GM18909 (cell line): Measurements from ENCODE around the gene MOGAT2.
"Not testable (repeated sequence)": the region's sequence is repeated elsewhere in the genome, so short reads cannot be mapped to it uniquely, and the experiment has no call there.

Experiments used
- ATAC-seq: cut with Tn5 transposase; IDR thresholded peaks from one replicate; pipeline ENCODE4 v1.9.1; 2021; ENCODE audit warnings: mild to moderate bottlenecking; ENCODE audit not compliant: unreplicated experiment, poor library complexity

MOGAT2 gene

DNA sequence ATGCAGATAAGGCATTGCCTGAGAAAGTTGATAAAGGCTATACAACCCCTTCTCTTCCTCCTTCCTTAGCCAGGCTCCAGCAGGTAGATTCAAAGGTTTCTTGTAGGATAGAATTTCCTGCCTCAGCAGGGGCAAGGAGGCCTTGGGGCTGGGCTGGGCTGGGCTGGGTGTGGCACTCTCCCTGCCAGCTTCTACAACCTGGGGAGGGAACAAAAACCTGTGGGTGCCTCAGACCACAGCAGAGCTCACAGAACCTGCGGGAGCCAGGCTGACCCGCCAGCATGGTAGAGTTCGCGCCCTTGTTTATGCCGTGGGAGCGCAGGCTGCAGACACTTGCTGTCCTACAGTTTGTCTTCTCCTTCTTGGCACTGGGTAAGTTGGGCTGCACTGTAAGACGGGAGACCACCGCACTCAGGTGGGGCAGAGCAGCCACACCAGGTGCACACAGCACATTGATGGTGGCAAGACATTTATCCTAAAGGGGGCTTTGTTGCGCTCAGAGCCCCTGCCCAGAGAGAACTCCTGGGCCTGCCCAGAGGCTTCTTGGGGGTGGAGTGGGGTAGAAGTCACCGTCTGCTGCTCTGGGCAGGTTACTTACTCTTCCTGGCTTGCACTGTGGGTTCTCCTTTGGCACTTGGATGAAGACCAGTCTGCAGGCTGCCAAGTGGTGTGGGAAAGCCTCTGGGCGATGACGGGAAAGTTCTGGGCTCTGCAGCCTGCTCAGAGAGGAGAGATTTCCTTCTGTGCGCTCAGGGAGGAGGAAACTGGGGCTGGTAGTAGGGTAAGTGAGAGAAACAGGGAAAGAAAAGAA lies at the start of gene MOGAT2:
Gene MOGAT2 (plus strand): TSS at position 231 of the 811 bp plus-strand sequence. CDS start 51 bp downstream, at position 282.
- no peak for ATAC-seq

DNA sequence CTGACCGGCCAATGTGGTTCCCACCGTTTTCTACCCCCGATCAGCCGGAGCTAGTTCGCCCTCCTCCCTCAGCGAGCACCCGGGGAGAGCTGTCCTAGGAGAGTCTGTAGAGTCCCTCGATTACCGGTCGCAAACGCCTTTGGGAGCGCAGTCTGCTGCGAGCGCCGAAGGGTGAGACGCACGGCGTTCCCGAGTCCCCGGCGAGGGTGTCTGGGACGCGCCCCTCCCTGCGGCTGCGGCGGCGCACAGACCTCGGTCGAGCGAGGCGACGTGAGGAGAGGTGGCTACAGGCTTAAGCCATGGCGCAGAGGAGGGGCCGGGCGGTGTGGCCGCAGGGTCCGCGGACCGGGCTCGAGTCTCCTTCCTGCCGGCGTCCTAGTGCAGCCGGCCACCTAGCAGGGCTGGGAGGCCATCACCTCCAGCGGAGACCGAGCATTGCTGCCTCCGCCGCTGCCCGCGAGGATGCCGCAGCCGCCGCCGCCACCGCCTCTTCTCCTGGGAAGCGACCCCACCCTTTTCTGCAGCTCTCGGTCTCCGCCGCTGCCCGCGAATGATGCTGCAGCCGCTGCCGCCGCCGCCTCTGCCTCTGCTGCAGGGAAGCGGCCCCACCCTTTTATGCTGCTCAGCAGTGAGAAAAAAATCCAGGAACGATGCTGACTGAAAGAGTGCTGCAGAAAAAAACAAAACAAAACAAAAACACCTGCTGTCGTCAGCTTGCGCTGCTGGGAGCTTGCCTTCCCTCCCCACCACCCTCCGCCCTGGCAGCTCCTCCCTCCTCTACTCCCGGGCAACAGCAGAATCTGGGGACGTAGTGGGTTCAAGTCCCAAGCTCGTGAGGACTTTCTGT lies 49.0 kb upstream of the MOGAT2 start, which contains the start of gene MAP6:
Gene MAP6 (minus strand): TSS at position 588 of the 847 bp plus-strand sequence. CDS start 669 bp downstream, outside the sequence.
- ATAC-seq: no peak

DNA sequence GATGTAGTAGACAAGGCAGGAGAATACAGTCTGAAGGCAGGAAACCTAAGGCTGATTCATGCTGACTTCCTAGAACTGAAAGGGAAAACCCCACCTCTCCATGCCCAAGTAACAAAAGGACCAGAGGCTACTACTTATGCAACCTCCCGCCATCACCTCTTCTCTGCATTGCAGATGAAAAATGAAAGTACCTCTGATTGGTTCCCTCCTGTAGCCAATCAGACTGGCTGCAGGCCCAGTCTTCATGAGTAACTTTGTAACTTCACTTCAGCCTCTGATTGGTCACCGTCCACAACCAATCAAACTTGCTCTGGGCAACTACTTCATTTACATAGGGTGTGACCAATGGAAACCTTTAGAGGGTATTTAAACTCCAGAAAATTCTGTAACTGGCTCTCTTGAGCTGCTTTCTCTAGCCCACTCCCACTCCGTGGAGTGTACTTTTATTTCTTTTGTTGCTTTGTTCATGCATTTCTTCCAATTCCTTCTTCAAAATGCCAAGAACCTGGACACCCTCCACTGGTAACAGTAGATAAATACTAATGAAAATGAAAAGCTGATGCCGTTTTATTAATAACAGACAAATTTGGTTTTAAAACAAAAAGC lies 43.6 kb upstream of the MOGAT2 start:
- ATAC-seq: no peak

DNA sequence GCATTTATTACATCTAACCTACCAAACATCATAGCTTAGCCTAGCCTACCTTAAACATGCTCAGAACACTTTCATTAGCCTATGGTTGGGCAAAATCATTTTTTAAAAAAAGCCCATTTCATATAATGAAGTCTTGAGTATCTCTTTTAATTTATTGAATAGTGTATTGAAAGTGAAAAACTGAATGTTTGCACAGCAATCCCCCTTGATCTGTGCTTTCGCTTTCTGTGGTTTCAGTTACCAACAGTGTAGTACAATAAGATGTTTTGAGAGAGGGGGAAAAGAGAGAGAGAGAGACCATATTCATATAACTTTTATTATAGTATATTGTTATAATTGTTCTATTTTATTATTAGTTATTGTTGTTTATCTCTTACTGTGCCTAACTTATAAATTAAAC lies 40.4 kb upstream of the MOGAT2 start:
- ATAC-seq: no peak

DNA sequence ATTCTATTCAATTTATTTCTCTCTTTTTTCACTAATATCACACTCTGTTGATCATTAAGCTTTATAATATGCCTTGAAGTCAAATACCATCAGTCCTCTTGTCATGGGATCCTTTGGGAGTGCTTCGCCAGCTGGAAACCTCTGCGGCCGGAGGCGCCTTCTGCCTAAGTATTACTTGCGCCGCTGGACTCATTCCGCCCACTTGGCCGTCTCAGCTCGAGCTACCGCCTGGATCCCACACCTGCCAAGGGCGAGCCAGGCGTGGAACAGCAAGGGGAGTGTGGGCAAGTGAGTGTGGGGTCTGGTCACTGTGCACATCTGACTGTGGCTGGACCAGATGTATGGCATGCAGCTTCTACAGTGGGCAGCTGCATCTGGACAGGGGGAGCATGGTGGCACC lies 39.7 kb upstream of the MOGAT2 start:
- ATAC-seq: no peak

DNA sequence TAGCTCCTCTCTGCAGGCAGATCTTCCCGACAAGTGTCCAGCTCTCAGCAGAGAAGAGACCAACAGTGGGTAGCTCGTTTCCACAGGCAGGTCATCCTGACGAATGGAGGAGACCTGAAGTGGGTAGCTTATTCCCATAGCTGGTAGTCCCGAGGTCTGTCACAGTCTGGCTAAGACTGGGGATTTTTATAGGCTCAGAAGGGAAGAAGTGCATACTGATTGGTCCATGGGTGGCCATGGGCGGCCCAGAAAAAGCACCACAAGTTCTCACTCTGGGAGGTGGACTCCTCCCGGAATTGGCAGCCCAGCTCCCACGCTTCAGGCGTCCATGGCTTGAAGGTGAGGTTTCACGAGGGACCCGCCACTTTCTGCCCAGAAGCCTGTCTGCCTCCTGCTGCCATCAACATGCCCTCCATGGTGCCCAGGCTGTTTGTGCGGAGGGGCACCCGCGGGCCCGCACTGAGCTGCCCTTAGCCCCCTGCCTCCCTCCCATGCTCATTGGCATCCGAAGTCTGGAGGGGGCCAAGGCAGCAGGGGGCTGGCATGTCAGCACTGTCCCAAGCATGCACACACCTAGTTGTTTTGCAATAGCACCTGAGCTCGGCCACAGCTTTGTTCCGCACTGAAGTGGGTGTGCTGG lies 38.9 kb upstream of the MOGAT2 start:
- no peak for ATAC-seq

DNA sequence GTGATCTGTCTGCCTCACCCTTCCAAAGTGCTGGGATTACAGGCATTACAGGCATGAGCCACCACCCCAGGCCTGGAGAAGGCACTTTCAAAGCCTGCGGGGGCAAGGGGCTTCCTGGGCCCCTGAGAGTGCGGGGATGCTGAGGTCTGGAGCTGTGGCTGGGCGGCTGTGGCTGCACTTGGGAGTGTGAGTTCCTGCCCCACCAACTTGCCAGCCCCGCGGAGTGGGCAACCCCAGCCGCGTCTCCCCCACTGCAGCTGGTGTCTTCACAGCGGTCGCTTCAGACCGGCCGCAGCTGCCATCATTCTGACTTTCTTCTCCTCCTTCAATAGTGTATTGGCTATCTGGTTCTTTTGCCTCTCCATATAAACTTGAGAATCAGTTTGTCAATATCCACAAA lies 38.1 kb upstream of the MOGAT2 start:
- no peak for ATAC-seq

DNA sequence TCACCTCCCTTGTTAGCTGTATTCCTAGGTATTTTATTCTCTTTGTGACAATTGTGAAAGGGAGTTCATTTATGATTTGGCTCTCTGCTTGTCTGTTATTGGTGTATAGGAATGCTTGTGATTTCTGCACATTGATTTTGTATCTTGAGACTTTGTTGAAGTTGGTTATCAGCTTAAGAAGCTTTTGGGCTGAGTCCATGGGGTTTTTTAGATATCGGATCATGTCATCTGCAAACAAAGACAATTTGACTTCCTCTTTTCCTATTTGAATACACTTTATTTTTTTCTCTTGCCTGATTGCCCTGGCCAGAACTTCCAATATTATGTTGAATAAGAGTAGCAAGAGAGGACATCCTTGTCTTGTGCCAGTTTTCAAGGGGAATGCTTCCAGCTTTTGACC lies 33.8 kb upstream of the MOGAT2 start:
- not testable (repeated sequence) for ATAC-seq

DNA sequence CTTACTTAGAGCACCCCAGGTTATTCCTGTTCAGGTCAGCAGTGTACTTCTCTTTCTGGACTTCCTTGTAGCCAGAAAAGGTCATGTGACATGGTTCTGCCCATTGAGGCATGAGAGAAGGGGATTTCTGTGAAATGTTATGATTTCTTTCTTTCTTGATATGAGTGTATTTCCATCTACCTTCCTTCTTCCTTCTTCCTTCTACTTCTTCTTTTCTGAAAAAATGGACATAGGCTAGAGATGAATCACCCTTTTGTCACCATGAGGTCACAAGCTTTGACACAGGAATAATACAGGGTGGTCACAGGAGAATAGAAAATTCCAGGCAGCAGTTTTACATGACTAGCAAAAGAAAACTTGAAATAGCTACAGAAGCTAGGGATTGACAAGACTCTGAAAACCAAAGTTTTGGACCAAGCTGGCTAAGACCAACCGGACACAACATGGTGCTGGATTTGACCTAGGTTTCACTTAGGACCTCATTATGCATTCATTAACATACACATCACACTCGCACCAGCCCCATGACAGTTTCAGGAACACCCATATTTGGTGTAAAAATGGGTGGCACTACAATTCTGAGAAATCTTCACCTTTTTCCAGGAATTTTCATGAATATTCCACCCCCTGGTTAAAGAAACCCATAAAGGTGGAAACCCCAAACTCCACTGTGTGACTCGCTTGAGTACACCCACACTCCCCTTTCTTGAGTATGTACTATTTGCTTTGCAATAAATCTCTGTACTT lies 27.6 kb upstream of the MOGAT2 start:
- peak; percentile 72 for ATAC-seq

DNA sequence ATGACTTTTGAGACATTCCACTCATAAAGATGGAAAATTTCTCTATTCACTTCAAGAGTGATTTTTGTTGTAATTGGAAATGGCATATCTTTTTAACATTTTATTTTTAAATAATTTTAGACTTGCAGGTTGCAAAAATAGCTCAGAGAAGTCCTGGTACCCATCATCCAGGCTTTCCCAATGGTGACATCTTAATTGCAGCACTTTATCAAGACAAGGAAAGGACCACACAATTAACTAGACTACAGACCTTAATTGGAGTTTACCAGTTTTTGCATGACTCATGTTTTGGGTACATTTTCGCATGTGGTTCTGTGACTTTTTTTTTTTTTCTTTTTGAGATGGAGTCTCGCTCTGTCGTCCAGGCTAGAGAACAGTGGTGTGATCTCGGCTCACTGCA lies 25.8 kb upstream of the MOGAT2 start:
- ATAC-seq: no peak

DNA sequence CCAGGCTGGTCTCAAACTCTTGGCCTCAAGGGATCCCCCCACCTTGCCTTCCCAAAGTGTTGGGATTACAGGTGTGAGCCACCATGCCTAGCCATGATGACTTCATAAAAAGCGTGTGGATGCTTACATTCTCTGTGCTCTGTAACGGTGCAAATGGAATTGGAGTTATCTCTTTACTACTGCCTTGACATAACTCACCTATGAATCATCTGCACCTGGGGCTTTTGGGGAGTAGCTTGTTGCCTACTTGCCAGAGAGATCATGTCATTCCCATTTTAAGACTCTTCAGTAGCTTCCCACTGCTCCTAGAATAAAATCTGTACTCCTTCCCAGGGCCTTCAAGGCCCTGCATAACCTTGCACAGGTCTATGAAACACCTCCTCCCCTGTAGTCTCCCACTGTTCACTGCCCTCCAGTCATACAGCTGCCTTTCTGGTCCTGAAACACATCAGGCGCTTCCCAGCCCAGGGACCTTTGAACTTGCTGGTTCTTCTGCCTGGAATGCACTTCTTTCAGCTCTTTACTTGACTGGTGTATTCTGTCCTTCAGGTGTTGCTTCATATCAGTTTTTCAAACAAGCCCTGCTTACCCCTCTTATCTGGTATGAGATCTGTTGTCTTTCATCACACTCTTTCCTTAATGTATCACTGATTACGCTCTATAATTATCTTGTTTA lies 19.6 kb upstream of the MOGAT2 start:
- no peak for ATAC-seq

DNA sequence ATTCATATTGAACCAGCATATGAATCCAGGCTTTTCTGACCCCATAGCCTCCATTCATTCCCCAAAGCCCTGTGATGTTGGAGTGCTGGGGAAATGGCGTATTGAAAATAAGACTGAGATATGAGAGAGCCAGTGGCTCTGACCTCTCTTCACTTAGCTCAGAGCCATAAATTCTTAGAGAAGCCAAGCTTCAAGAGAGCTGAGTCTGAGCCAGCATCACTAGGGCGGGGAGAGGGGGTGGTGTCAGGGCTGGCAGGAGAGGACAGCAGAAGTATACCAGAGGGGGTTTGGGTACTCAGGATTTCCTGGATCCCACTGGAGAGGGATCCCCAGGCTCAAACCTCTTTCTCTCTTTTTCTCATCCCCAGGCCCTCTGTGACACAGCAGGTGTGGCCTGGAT lies 16.7 kb upstream of the MOGAT2 start:
- ATAC-seq: no peak

DNA sequence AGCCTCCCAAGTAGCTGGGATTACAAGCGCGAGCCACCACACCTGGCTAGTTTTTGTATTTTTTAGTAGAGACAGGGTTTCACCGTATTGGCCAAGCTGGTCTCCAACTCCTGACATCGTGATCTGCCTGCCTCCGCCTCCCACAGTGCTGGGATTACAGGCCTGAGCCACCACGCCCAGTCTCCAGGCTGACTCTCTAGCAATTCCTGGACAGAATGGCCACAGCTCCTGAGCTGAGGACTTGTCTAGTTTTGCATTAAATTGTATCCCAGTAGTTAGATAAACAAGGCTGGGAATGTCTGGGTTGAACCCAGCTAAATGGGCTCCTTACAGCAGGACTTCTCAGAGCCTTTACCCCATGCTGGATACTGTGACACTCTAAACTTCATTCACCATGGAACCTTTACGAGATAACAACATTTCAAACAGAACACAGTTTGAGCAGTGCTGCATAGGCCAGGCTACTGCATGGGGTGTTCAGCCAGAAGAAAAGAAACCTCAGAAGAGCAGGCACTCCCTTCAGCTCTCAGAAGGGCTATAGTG lies 13.9 kb upstream of the MOGAT2 start:
- ATAC-seq: no peak

DNA sequence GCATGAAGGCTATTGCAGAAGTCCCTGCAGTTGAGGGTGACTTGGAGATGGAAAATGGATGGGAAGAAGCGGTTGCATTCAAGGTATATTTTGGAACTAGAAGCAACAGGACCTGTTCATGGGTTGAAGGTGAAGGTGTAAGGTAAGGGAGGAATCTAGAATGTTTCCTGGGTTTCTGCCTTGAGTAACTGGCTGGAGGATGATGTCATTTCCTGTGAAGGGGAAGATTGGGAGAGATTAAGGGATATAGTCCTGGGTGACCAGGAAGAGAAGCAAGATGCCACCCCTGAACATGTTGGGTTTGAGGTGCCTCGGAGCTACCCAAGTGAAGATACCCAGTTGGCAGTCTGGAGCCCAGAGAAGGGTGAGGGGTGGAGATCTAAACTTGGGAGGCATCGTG lies 12.1 kb upstream of the MOGAT2 start:
- no peak for ATAC-seq

DNA sequence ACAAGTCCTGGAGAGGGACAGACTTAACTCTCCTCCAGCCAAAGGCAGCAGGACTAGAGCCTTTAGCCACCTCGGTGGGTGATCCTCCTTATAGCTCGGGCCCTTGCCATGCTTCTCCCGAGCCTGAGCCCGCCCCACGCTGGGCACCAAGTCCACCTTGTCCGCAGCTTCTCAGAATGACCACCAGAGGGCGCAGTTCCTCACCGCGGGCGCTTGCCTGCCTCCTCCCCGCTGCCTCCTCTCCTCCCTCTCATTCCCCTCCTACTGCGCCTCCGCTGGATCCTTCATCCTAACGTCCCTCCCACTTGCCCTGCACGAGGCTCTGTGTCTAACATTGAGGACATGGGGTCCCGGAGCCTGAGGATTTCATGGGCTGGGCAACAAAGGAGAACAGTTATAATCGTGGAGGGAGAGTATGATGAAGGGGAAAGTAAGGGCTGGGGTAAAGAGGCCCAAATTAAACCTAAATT lies 11.3 kb upstream of the MOGAT2 start:
- ATAC-seq: peak; percentile 59

DNA sequence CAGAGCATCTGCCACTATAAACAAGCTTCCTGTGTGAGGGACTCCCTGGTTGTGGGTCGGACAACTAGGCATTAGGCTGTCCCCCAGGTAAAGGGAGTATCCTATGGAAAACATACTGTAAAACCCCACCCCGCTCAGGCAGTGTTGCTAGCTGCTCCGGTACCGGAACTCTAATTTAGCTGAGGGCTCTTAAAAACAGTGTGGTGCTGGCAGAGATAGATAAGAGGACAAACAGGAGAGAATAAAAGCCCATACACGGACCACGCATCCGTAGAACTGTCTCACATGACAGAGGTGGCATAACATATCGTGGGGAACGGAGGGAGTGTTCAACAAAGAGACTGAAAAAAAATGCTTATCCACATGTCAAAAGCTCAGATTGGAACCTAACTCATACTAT lies 3.4 kb upstream of the MOGAT2 start:
- no peak for ATAC-seq

DNA sequence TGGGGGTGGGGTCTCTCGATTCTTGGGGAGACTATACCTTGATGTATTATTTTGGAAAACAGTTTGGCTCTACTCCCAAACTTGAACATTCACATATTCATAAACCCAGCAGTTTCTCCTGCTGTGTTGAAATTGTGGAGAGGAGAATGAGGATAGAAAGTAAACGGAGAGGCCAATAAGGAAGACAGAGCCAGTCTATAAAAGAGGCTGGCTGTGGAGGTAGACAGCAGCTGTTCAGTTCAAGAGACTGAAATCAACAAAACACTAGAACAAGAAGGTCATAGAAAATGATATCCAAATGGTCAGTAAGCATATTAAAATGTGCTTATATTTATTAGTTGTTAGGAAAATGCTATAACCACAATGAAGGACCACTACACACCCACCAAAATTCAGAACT lies 1.9 kb upstream of the MOGAT2 start:
- no peak for ATAC-seq

DNA sequence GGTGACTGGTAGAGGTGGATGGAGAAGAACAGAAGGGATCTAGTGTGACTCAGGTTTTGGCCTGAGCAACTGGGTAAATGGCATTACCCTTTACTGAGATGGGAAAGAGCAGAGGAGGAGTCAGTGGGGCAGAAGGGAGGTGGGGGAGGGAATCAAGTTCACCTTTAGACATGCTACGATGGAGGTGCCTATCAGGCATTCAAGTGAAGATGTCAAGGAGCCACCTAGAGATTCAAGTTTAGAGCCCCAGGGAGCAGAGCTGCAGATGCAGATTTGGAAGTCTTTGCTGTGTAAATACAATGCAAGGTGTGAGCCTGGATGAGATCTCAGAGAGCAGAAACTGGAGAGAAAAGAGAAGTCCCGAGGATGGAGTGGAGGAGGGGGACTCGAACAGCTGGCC lies 979 bp upstream of the MOGAT2 start:
- ATAC-seq: no peak
